ENCODE measurements around the gene SERPINC1. TPM values are rescaled to one million over a fixed set of nuclear protein-coding genes. Genes with fewer than 3 reads are reported as not detected.

The SERPINC1 gene
- total RNA-seq, 2 donors from 2014 or later, result 0.31 TPM; not detected in 1

- TF ChIP-seq, protein P1, sequence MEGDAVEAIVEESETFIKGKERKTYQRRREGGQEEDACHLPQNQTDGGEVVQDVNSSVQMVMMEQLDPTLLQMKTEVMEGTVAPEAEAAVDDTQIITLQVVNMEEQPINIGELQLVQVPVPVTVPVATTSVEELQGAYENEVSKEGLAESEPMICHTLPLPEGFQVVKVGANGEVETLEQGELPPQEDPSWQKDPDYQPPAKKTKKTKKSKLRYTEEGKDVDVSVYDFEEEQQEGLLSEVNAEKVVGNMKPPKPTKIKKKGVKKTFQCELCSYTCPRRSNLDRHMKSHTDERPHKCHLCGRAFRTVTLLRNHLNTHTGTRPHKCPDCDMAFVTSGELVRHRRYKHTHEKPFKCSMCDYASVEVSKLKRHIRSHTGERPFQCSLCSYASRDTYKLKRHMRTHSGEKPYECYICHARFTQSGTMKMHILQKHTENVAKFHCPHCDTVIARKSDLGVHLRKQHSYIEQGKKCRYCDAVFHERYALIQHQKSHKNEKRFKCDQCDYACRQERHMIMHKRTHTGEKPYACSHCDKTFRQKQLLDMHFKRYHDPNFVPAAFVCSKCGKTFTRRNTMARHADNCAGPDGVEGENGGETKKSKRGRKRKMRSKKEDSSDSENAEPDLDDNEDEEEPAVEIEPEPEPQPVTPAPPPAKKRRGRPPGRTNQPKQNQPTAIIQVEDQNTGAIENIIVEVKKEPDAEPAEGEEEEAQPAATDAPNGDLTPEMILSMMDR (IDR thresholded peaks at IDR 0.05), result no peak
- Histone ChIP-seq H3K27me3 (no peaks in the 10 kb centered on the region), H3K4me3 (no peak overlapping the region), H3K36me3 (no peaks in the 10 kb centered on the region), H3K4me1 (no peaks in the 10 kb centered on the region), H3K27ac (no peak overlapping the region), H3K9me3 (no peaks in the 10 kb centered on the region)
- no peak for DNase-seq (ENCODE audit: low spot score)
These were observed 13.1 kb downstream of the SERPINC1 start for GRCh38 chr1:173903827-173904531.

DNA sequence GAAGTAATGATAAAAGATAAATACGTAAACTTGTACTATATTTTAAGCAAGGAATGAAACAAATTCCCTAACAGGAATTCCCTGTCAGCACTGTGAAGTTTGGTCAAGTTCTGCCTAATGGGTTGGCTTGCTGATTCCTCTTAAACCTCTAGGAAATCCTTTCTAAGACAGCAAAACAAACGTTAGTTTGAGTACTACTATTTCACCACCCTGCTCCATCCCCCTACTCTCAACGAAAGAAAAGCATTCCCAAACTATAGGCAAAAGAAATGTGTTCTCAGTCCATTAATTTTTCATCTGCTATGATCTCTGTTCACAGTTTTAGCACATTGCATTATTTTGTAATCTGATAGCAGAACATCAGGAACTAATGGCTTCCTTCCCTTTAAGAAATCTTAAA, 16.1 kb downstream of the SERPINC1 start:
- TF ChIP-seq, protein P1 (IDR thresholded peaks at IDR 0.05), result no peak

DNA sequence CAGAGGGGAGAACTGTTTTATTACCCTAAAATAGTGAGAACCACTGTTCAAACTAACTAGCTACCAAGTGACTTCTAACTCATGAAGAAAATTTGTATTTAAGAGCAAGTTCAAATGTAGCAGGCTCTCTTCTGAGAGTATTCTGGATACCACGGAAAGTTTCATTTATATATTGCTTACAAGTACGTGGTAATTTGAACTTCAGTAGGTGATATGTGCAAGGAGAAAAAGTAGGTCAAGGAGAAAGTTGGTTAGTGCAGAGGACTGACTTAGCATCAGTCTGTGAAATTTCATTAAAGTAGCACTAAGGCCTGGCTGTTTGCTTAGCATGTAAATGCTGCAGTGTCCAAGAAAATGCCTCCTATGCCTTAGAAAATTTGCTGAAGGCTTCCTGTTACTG, 16.7 kb downstream of the SERPINC1 start:
- no peaks in the 10 kb centered on the region for H3K36me3 ChIP-seq
- TF ChIP-seq, protein P1 (IDR thresholded peaks at IDR 0.05), result no peak

More for the DNA sequence above, 16.1 kb downstream of the SERPINC1 start:
- no peaks in the 10 kb centered on the region for H3K9me3 ChIP-seq
- H3K27ac ChIP-seq, result no peak overlapping the region
- no peak for DNase-seq (ENCODE audit: low spot score)
- H3K4me1 ChIP-seq, result no peaks in the 10 kb centered on the region
- H3K4me3 ChIP-seq, result no peak overlapping the region
- no peaks in the 10 kb centered on the region for H3K36me3 ChIP-seq
- H3K27me3 ChIP-seq, result no peaks in the 10 kb centered on the region

DNA sequence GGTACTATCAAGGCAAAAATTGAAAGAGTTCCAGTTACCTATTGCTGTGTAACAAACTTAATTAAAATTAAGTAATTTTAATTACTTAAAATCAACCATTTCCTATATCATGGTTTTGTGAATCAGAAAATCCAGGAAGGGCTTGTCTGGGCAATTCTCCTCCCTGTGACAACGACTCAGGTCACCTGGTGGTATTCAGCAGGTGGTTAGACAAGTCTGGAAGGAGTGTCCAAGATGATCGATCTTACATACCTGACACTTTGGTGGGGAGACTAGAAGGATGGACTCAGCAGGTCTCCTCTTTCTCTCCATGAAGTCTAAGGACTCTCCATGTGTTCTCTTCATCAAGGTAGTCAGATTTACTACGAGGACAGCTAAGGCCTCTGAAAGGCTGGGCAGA, 22.9 kb downstream of the SERPINC1 start:
- H3K27me3 ChIP-seq, result no peaks in the 10 kb centered on the region
- H3K4me3 ChIP-seq, result no peak overlapping the region
- H3K27ac ChIP-seq, result no peak overlapping the region
- H3K9me3 ChIP-seq, result no peaks in the 10 kb centered on the region
- no peaks in the 10 kb centered on the region for H3K4me1 ChIP-seq
- H3K36me3 ChIP-seq, result no peaks in the 10 kb centered on the region
- TF ChIP-seq, protein P1 (IDR thresholded peaks at IDR 0.05), result no peak
- no peak for DNase-seq (ENCODE audit: low spot score)

More for the DNA sequence above, 16.7 kb downstream of the SERPINC1 start:
- H3K27me3 ChIP-seq, result no peaks in the 10 kb centered on the region
- no peak for DNase-seq (ENCODE audit: low spot score)
- no peak overlapping the region for H3K4me3 ChIP-seq
- H3K9me3 ChIP-seq, result no peaks in the 10 kb centered on the region
- no peak overlapping the region for H3K27ac ChIP-seq
- no peaks in the 10 kb centered on the region for H3K4me1 ChIP-seq

- no peaks in the 10 kb centered on the region for H3K36me3 ChIP-seq
- TF ChIP-seq, protein P1 (IDR thresholded peaks at IDR 0.05), result no peak
These were observed 23.5 kb downstream of the SERPINC1 start for GRCh38 chr1:173893611-173894010.

GRCh38 chr1:173889885-173890284, 27.2 kb downstream of the SERPINC1 start:
- H3K4me3 ChIP-seq, result no peak overlapping the region
- DNase-seq (ENCODE audit: low spot score), result no peak
- H3K4me1 ChIP-seq, result no peaks in the 10 kb centered on the region
- peaks cover 16% of the 10 kb centered on the region for H3K36me3 ChIP-seq
- no peaks in the 10 kb centered on the region for H3K9me3 ChIP-seq
- no peaks in the 10 kb centered on the region for H3K27me3 ChIP-seq
- no peak overlapping the region for H3K27ac ChIP-seq
- TF ChIP-seq, protein P1 (IDR thresholded peaks at IDR 0.05), result no peak

More at GRCh38 chr1:173893611-173894010, 23.5 kb downstream of the SERPINC1 start:
- DNase-seq (ENCODE audit: low spot score), result no peak
- Histone ChIP-seq H3K27ac (no peak overlapping the region), H3K9me3 (no peaks in the 10 kb centered on the region), H3K27me3 (no peaks in the 10 kb centered on the region), H3K4me3 (no peak overlapping the region), H3K4me1 (no peaks in the 10 kb centered on the region)

Measured in right atrium auricular region (tissue), 2 donors.